ENCODE results near the gene ADGRL3. TPM values are rescaled to one million over a fixed set of nuclear protein-coding genes. Genes with fewer than 3 reads are reported as not detected.

ADGRL3 gene
- total RNA-seq, 1 donor from 2014 or later = 306 TPM

GRCh38 chr4:62004881-62005280 lies 804.8 kb downstream of the ADGRL3 start:
- DNase-seq = no peak

DNA sequence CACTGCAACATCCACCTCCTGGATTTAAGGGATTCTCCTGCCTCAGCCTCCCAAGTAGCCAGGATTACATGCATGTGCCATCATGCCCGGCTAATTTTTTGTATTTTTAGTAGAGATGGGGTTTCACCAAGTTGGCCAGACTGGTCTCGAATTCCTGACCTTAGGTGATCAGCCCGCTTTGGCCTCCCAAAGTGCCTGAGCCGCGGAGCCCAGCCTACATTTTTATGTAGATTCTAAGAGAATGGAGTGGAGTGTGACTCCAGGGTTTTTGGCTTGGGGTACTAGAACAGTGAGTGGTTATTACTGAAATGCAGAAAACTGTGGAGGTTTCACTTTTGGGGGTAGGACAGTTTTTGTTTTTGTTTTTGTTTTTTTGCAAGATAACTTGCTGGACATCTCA lies 806.0 kb downstream of the ADGRL3 start:
- no peak for DNase-seq

DNA sequence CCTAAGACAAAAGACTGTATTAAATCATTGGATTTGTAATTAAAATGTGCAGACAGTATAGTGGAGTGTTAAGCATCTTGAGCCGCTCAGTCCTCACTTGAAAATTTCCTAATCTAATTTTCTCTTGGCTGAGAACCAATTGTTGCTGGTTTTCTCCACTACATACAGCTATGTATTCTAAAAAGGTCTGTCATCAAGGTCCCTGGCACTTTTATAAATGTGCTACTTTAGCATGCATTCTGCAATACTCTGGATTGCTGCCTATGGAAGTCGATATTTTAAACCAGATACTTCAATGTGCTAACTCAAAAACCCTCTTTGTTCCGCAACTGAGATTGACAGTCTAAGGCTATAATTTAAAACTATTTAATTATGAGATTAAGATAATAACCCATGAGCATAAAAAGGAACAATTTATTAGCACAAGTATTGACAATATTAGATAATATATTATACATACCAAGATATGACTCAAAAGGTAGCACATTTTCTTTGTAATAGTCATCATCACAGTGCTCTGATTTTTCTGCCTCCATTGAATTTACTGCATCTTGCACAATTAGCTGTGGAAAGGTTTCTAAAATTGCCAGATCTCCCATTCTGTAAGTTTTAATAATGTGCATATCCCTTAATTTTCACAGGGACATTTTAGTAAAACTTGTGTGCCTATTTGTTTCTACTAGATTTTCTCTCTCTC lies 815.1 kb downstream of the ADGRL3 start:
- DNase-seq = no peak

DNA sequence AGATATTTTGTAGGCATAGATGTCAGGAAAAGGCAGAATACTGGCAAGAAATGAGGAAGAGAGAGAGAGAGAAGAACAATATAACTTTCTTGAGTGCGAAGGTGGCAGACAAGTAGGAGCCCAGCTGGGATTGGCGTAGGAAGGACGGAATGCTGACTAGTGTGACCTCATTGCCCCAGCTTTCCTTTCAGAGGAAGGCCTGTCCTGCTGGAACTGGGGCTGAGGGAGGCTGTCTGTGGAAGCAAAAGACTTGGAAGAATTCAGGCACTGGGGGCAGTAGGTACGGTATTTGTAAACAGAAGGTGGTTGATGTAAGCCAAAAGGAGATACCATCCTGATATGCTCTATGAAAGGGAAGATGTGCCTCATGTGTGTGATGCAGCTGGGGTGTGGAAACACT lies 818.4 kb downstream of the ADGRL3 start:
- no peak for DNase-seq

DNA sequence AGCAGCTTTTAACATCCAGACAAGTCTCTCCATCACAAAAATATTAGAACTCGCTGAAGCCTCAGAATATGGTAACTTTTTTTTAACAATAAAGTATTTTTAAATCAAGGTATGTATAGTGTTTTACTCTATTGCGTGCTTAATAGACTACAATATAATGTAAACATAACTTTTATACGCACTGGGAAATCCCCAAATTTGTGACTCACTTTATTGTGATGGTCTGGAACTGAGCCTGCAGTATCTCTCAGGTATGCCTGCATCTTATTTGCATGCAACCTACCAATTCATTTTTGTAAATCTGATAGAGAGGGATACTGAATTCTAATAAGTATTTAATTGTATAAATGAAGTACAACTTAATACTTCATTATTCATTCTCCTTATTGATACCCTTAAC lies 823.5 kb downstream of the ADGRL3 start:
- DNase-seq = no peak

GRCh38 chr4:62028745-62029144 lies 828.6 kb downstream of the ADGRL3 start:
- DNase-seq = no peak

DNA sequence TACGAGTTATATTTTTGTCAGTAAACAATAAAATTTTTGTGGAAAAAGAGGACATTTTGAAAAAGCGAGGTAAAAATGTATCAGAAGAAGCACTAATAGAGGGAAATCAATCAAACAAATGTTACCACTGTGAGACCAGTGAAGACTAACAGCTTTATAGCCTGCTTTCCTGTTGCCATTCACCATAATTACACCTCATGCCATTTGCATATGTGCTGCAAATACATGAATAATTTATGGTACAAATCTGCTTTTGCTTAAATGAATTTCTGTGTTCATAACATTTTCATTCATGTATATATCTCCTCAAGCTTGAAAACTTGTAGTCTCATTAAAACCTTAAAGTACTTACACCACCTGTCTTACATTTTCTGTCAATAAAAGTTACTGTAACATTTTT lies 830.8 kb downstream of the ADGRL3 start:
- DNase-seq = no peak

DNA sequence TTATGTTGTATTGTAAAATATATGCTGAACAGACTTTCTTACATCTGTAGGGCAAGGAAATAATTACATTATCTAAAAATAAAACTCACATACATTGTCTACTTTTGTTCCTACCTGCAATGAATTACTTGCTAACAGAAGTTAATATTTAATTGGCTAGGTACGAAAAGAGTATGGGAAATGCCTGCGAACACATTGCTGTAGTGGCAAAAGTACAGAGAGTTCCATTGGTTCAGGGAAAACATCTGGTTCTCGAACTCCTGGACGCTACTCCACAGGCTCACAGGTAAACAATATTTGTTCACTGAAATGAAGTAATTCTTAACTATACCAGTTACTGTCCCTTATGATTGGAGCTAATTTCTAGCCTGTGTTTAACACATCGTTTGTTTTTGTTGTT lies 837.4 kb downstream of the ADGRL3 start:
- no peak for DNase-seq

GRCh38 chr4:62051332-62051731 lies 851.2 kb downstream of the ADGRL3 start:
- DNase-seq = no peak

- no peak for DNase-seq
Measured at GRCh38 chr4:62053974-62054373, 853.8 kb downstream of the ADGRL3 start.

DNA sequence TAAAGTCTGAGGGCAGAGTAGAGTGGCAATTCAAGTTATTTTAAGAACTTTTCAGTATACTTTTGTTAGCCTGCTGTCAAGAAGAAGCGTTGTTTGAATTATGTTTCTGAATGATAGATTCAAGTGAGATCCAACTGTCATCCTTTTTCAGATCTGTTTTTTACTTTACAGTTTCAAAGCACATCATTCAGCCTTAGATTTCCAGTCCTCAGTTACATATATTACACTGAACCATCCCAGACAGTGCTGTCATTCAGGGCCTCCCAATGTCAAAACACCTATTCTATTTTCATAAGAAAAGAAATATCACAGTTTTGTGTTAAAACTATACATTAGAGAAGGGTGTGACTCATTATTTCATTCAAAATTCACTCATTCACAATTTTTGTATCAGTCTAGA lies 856.9 kb downstream of the ADGRL3 start:
- DNase-seq = no peak

DNA sequence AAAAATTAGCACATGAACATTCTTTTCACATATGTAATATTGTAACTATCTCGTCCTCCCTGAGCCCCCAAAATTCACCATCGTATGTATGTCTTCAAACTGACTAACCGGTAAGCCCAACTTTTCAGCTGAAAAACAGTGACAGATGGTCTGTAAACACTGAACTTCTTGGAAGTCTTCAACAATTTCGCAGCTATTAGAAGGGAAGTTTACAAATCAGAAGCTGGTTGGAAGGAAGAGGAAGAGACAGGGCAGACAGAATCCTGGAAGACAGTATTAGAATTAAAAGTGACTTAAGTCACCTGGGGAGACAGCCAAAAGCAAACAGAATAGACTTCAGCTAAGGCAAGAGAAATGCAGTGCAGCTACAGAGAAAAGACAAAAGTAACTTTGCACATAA lies 858.4 kb downstream of the ADGRL3 start:
- DNase-seq = no peak

GRCh38 chr4:62070291-62070852 lies 870.2 kb downstream of the ADGRL3 start:
- DNase-seq = no peak

DNA sequence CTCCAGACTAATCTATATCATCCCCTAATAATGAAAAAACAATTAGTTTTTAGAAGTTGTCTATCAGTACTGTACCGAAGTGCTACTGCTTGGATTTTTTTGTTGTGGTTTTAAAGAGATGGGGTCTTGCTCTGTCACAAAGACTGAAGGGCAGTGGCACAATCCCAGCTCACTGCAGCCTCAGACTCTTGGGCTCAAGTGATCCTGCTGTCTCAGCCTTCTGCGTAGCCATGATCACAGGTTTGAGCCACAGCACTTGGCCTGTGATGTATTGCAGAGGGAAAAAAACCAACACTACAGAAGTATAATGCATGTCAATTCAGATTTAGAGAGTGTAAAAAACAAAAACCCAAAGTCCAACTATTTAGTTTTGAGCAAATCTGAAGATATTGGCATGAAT lies 875.0 kb downstream of the ADGRL3 start:
- no peak for DNase-seq

DNA sequence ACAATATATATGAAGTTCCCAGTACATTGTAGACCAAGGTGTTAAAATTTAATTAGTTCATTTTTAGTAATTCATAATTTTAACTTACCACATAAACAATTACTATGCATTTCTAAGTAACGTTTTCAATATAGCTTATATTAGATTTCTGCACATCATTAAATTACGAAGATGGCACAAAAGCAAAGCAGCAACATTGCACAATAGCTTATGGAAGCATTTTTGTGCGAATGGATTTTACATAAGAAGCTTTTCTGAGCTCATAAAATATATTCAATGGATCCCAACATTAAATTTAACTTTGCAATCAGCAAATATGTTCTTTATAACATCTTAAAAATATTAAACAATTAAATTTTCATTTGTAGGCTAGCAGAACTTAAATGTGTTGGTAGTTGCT lies 875.4 kb downstream of the ADGRL3 start:
- DNase-seq = no peak

DNA sequence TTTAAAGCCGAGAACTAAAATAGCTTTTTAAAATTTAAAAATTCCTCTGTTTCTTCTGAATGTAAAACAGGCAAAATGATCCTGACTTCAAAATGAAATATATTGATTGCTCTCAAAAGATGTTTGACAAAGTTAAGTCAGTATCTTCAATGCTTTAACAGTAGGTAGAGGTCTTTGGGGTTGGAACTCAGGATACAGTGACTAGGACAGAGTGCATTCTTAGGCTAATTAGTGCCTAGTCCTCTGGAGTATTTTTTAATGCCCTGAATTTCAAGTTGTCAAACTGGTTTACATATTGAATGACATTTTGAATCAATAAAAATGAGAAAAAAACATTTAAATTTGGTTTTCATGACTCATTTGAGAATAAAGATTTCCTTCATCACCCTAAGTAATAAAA lies 877.3 kb downstream of the ADGRL3 start:
- DNase-seq = no peak

DNA sequence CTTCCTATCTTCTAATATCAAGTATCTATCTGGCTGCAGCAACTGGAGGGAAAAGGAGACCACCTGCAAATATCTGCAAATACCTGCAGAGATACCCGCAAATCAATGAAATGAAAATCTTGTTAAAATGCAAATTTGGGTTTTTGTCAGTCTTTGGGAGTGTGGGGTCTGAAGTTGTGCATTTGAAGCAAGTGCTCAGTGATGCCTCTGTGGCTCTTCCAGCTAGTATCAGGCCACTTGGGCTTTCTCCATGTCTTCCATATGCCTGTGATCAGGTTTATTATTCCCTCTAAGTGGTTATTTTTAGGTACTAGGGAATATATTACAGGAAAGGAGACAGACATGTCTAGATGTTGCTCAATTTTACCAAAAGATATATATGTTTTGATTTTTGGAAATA lies 880.3 kb downstream of the ADGRL3 start:
- no peak for DNase-seq

- DNase-seq = no peak
Measured at GRCh38 chr4:62087706-62088105, 887.6 kb downstream of the ADGRL3 start.

GRCh38 chr4:62093735-62094134 lies 893.6 kb downstream of the ADGRL3 start:
- DNase-seq = no peak

DNA sequence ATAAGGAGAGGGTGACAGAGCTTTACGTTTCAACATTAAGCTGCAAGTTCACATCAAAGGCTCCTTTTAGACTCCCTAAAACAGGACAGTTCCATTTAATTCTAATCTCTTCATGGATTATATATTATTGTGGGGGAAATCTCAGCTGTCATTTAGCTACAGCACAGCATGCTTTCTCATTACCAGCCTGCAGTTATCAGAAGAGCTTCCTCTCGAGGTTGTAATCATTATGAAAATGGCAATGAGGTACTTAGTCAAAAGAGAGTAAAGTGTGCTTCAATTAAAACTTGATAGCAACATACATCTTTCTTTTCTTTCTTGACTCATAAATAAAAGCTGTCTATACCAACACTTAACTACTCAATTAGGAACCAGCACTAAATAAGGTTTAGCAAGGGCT lies 896.8 kb downstream of the ADGRL3 start:
- no peak for DNase-seq

DNA sequence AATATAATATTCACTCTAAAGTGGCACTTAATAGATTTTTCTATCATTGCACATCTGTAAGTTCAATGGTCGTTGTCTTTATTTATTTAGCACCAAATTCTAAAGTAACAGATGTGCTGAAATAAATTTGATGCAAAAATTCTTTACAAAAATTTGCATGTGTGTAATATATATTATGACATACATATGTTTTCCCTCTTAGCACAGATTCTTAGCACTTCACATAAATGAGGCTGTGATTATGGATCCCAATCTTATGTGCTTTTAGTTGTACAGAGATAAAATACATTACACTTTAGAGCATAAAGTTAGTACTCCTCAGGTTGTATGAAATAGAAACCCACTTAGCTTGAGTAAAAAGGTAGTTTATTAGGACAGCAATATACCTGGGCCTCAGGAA lies 915.1 kb downstream of the ADGRL3 start:
- no peak for DNase-seq

DNA sequence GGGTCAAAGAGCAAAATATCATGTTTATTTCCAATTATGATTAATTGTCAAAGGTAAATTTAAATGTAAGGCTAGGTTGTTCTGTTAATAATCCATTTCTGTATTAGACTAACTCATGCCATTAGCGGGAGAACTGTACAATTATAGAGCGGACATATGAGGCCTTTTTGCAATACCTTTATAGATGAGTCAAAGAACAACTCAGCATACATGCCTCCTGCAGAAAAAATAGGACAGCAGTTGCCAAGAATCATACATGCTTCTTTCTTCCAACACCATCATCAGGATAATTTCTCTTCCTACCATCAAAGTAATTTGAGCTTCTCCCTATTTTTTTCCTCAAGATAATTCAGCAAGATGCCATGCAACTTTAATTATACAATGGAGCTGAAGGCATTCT lies 917.8 kb downstream of the ADGRL3 start:
- no peak for DNase-seq

GRCh38 chr4:62118558-62118957 lies 918.4 kb downstream of the ADGRL3 start:
- no peak for DNase-seq

DNA sequence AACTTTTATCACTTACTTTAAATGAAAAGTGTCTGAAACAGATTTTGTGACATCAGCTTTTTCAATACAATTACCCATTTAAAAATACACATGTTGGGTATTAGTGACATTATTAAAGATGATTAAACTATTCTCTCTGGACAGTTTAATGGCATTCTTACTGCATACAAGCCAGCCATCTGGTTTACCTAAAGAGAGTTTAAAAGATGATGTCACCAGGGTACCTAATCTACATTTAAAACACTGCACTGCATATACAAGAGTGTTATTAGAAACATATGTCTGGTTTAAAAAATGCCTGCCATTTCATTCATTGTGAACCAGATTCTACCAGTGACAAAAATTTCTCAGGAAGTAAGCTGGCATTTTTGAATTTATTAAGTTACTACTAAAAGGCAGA lies 919.1 kb downstream of the ADGRL3 start:
- no peak for DNase-seq

All from occipital lobe (tissue), 2 donors.